AG09319 (cell line): ENCODE data around the gene LRP1-AS.

Source experiments
- DNase-seq: peaks from one replicate; pipeline ENCODE4 v3.0.0-alpha.2; 2010; ENCODE audit warnings: low read depth; ENCODE audit errors: extremely low read depth
- CTCF ChIP-seq: IDR thresholded peaks from 2 replicates; pipeline ENCODE4 v1.5.1; 2011; ENCODE audit warnings: low read depth, mild to moderate bottlenecking, inconsistent platforms, low read length, moderate library complexity

Gene LRP1-AS

GRCh38 chr12:57133013-57133569 is 14.3 kb downstream of the LRP1-AS start:
- no peak for DNase-seq
- no peak for TF ChIP-seq CTCF

- TF ChIP-seq CTCF = no peak
- no peak for DNase-seq
These were observed 15.3 kb downstream of the LRP1-AS start for GRCh38 chr12:57131896-57132744.

- DNase-seq = no peak
- TF ChIP-seq CTCF = no peak
These were observed 16.5 kb downstream of the LRP1-AS start for GRCh38 chr12:57130941-57131340.

- DNase-seq = no peak
- TF ChIP-seq CTCF = no peak
These were observed 17.5 kb downstream of the LRP1-AS start for GRCh38 chr12:57129889-57130288.

- no peak for DNase-seq
- no peak for TF ChIP-seq CTCF
These were observed 18.0 kb downstream of the LRP1-AS start for GRCh38 chr12:57129321-57129842.

GRCh38 chr12:57128519-57129247 is 18.7 kb downstream of the LRP1-AS start:
- no peak for TF ChIP-seq CTCF
- DNase-seq = no peak
